ENCODE measurements around the gene DRAP1. TPM values are rescaled to one million over a fixed set of nuclear protein-coding genes. Genes with fewer than 3 reads are reported as not detected.

The DRAP1 gene
- total RNA-seq, 1 experiment from 2014 or later, result 581 TPM

GRCh38 chr11:65954771-65955170 is 35.5 kb downstream of the DRAP1 start:
- no TSS peak for BruUV-seq (replicated peaks)
- in situ Hi-C loops (cut with HindIII; ENCODE audit: low pct_unique_long_range_greater_than_20kb, low sequenced_read_pairs) (no loop called here), intact Hi-C loops (cut with micrococcal nuclease; ENCODE audit: unreplicated experiment) (no loop called here)
- Histone ChIP-seq H3K27ac (ENCODE audit: low read length) (no peak overlapping the region), H3K36me3 (ENCODE audit: control insufficient read depth, insufficient read depth, low read length) (no peaks in the 10 kb centered on the region), H3K4me1 (ENCODE audit: control insufficient read depth, insufficient read depth, low read length) (no peaks in the 10 kb centered on the region), H3K9me3 (ENCODE audit: control insufficient read depth, insufficient read depth, low read depth, low read length) (no peaks in the 10 kb centered on the region), H3K27me3 (ENCODE audit: control insufficient read depth, insufficient read depth, low read length) (no peaks in the 10 kb centered on the region), H3K4me3 (ENCODE audit: low read depth in 2 of 2, low read length in 2 of 2) (no peak overlapping the region)
- ChIA-PET CTCF (no interaction called here), POLR2A (no interaction called here)
- DNase-seq (ENCODE audit: low read depth, low spot score), result no peak
- no peak for TF ChIP-seq POLR2AphosphoS5 (IDR thresholded peaks at IDR 0.05; ENCODE audit: low read depth, low read length)
- TF ChIP-seq, protein P1, sequence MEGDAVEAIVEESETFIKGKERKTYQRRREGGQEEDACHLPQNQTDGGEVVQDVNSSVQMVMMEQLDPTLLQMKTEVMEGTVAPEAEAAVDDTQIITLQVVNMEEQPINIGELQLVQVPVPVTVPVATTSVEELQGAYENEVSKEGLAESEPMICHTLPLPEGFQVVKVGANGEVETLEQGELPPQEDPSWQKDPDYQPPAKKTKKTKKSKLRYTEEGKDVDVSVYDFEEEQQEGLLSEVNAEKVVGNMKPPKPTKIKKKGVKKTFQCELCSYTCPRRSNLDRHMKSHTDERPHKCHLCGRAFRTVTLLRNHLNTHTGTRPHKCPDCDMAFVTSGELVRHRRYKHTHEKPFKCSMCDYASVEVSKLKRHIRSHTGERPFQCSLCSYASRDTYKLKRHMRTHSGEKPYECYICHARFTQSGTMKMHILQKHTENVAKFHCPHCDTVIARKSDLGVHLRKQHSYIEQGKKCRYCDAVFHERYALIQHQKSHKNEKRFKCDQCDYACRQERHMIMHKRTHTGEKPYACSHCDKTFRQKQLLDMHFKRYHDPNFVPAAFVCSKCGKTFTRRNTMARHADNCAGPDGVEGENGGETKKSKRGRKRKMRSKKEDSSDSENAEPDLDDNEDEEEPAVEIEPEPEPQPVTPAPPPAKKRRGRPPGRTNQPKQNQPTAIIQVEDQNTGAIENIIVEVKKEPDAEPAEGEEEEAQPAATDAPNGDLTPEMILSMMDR (IDR thresholded peaks at IDR 0.05), result no peak
- no peak for ATAC-seq

- ATAC-seq (no peak), DNase-seq (ENCODE audit: low read depth, low spot score) (no peak)
- H3K27me3 ChIP-seq (ENCODE audit: control insufficient read depth, insufficient read depth, low read length), result no peaks in the 10 kb centered on the region
- no TSS peak for BruUV-seq (replicated peaks)
- H3K27ac ChIP-seq (ENCODE audit: low read length), result no peak overlapping the region
- no peaks in the 10 kb centered on the region for H3K9me3 ChIP-seq (ENCODE audit: control insufficient read depth, insufficient read depth, low read depth, low read length)
- TF ChIP-seq POLR2AphosphoS5 (IDR thresholded peaks at IDR 0.05; ENCODE audit: low read depth, low read length) (no peak), TCF7L2 (IDR thresholded peaks at IDR 0.05; ENCODE audit: low read depth, low read length) (no peak), SIN3A (IDR thresholded peaks at IDR 0.05; ENCODE audit: borderline replicate concordance, insufficient read depth, low read depth, low read length) (no peak)
- TF ChIP-seq, protein P2, sequence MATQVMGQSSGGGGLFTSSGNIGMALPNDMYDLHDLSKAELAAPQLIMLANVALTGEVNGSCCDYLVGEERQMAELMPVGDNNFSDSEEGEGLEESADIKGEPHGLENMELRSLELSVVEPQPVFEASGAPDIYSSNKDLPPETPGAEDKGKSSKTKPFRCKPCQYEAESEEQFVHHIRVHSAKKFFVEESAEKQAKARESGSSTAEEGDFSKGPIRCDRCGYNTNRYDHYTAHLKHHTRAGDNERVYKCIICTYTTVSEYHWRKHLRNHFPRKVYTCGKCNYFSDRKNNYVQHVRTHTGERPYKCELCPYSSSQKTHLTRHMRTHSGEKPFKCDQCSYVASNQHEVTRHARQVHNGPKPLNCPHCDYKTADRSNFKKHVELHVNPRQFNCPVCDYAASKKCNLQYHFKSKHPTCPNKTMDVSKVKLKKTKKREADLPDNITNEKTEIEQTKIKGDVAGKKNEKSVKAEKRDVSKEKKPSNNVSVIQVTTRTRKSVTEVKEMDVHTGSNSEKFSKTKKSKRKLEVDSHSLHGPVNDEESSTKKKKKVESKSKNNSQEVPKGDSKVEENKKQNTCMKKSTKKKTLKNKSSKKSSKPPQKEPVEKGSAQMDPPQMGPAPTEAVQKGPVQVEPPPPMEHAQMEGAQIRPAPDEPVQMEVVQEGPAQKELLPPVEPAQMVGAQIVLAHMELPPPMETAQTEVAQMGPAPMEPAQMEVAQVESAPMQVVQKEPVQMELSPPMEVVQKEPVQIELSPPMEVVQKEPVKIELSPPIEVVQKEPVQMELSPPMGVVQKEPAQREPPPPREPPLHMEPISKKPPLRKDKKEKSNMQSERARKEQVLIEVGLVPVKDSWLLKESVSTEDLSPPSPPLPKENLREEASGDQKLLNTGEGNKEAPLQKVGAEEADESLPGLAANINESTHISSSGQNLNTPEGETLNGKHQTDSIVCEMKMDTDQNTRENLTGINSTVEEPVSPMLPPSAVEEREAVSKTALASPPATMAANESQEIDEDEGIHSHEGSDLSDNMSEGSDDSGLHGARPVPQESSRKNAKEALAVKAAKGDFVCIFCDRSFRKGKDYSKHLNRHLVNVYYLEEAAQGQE (IDR thresholded peaks at IDR 0.05; ENCODE audit: insufficient read depth in 1 of 2, low read depth in 2 of 2, low read length in 1 of 2), result no peak
- TF ChIP-seq, protein P1 (IDR thresholded peaks at IDR 0.05), result no peak
- H3K4me1 ChIP-seq (ENCODE audit: control insufficient read depth, insufficient read depth, low read length), result peaks cover 11% of the 10 kb centered on the region
- intact Hi-C loops (cut with micrococcal nuclease; ENCODE audit: unreplicated experiment), result no loop called here
- no peaks in the 10 kb centered on the region for H3K36me3 ChIP-seq (ENCODE audit: control insufficient read depth, insufficient read depth, low read length)
- ChIA-PET CTCF (no interaction called here), POLR2A (interaction anchor here (0.7 kb wide), 1 partner anchor 36 kb away, joined by 3 read pairs; no protein-coding TSS in a partner anchor)
- no peak overlapping the region for H3K4me3 ChIP-seq (ENCODE audit: low read depth in 2 of 2, low read length in 2 of 2)
- in situ Hi-C loops (cut with HindIII; ENCODE audit: low pct_unique_long_range_greater_than_20kb, low sequenced_read_pairs), result no loop called here
These were observed 39.1 kb downstream of the DRAP1 start for GRCh38 chr11:65958291-65958690.

Data from Panc1 (cell line).